HG03025 (cell line): ENCODE measurements around the gene PIK3C3.

Source experiments
- ATAC-seq: cut with Tn5 transposase; IDR thresholded peaks from one replicate; pipeline ENCODE4 v1.9.1; 2021; ENCODE audit warnings: mild to moderate bottlenecking, moderate library complexity; ENCODE audit not compliant: unreplicated experiment, low FRiP score

The PIK3C3 gene

DNA sequence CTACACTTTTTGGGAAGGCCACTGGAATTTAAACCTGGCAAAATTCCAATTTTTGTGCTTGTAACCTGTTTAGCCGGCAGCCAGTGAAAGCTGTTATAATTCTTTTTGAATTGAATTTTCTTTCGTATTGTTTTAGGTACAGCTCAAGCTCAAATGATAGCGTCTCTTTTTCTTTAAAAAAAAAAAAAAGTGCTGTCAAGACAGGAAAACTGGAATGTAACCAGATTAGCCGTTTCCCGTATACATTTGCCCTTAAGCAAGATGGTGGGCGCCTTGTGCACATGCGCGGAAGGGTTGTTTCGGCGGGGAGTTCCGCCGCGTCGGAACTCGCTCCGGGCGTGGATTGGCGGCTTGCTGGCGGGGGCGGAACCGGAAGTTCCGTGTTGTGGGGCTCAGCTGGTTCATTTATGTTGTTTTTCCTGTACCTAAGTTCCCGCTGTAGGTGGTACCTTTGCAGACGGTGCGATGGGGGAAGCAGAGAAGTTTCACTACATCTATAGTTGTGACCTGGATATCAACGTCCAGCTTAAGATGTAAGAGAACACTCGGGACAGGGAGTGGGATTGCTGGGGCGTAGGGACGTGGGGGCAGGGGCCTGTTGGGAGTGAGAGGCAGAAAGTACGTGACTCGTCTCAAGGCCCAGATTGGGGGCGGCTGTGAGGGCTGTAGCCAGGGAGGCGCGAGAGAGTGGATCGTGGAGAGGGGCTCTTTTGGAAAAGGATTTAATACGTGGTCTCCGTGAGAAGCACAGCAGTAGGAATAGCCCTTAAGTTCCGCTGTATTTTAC lies at the start of gene PIK3C3:
Gene PIK3C3, plus strand, starts transcription at position 408 of the 787 bp plus-strand sequence. Its CDS starts 58 bp downstream, at position 466.
- ATAC-seq = peak; percentile 98

DNA sequence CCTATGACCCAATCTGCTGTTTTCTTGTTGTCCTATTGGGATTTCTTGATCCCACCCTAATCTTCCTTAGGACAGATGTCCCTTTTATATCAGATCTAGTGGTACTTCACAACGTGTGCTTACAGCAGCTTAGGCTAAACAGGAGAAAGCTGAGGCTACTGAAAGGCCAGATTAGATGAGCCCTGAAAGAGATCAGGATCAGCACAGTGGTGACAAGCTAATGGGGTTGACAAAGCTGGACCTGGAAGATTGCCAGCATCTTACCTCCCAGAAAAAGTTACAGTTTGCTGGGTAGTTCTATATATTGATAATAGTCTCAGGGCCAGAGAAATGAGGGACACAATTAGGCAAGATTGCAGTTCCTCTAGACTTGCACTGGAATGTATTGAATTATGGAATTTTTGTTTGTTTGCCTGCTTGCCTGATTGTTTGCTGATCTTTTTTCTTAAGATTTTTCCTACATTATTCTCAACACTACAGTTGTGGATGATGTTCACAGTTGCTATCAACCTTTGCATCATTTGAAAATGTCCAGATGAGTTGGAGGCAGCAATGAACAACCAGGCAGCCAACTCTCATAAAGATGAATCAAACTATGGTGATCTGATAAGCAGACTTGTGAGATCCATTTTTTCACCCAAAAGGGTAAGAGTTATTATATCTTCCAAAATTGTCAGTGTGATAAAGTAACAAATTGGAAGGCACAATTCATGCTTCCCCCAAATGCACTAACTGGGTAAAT lies 49.1 kb upstream of the PIK3C3 start:
- no peak for ATAC-seq

DNA sequence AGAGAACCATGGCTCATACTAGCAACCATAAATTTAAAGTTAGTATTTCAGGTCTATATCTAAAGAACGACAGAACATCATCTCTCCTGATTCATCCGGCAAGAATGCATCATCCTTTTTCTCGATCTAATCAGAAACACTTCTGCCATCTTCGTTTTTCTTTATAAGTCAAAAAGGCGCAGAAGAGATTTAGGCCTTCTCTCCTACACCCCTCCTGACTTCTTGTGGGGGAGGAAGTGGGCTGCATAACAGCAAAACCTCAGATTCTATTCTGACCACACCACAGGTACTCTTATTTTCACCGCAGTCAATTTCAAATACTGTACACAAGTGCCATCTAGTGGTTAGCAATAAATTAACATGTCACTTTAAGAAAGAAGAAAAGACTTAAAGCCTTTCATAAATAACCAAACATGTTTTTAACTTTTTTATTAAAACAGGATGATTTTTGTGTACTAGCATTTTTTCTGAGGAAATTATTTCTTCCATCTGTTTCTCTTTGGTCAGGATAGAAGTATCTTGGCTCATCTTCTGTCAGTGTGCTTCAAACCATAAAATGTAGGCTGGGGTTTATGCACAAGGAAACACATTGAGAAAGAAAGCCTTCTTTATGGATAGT lies 48.4 kb upstream of the PIK3C3 start:
- peak; percentile 89 for ATAC-seq

DNA sequence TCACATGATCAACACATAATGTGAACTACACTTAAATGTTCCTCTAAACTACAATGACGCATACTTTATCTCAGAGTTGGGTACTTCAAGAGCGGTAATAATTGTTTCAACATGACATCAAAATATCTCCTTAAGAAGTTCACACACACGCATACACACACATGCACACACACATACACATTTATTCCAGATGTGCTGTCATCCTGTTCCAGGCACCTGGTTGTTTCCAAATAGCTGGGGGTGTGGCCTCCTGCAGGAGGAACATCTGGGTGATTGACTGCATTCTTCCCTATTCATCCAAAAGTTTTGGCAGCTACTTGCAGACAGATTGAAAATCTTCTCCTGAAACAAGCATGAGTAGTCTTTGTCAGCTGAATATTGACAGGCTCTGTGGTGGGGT lies 37.9 kb upstream of the PIK3C3 start:
- ATAC-seq = no peak

DNA sequence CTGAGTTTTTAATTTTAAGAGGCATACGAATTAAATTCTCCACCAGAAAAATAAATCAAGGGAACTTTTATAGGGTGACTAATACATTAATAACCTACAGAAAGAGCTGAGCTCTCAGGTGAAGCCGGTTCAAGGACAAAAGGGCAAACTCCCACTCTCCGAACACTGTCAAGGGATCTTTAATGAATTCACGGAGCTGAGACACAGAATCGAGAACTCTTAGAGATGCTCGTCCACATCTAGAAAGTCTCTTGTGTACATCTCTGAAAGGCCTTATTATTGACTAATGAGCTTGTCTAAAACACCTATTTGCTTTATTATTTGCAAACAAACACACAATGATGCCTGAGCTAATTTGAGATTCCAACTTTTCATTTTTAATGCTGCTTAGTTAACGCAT lies 33.3 kb upstream of the PIK3C3 start:
- no peak for ATAC-seq

DNA sequence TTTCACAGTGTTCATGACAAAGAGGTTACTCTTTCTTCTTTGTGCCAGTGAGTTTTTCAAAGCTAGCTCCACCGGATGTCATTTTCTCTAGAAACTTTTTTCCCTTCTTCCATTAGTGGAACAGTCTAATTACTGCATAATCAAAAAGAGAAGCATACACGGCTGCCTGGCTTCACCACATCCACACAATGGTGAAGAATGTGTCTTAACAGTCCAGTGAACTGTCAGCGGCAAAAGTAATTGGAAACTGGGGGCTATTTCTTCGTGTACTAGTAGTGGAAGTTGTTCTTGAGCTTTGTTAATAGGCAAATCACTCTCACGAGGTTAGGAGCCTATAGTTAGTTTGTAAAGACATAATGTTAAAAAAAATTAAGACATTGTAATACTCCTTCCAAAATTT lies 32.9 kb upstream of the PIK3C3 start:
- ATAC-seq = no peak

DNA sequence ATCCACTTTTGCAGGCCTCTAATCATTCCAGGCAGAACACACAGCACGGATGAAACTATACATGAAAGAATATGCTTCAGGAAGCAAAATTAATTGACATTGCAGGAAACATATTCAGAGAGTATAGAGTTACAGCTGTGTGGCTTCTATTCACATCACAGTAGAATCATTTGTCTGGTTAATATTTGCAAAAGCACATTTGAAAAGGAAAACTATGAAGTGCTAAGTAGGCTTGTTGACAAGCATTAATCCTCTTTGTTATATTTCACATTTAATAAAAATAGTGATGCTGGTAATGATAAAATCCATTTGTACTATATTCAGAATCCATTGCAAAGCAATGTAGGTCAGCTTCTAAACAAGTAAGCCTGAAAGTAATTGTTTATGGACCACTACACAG lies 32.2 kb upstream of the PIK3C3 start:
- no peak for ATAC-seq

DNA sequence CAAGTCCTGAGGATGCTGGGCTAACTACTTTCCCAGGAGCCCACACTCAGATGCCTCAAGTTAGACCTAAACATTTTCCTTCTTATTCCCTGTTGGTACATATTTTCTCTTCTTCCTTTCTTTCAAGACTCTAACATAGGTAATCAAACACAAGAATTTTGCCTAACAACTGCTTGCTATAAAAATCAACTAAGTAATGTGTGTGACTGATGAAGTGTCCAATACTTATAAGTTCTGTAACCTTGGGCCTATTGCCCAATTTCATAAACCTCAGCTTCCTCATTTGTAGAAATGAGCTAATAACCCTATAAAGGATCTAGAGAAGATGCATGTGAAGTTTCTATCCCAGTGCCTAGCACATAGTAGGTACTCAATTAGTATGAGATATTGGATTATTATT lies 31.6 kb upstream of the PIK3C3 start:
- ATAC-seq = no peak

DNA sequence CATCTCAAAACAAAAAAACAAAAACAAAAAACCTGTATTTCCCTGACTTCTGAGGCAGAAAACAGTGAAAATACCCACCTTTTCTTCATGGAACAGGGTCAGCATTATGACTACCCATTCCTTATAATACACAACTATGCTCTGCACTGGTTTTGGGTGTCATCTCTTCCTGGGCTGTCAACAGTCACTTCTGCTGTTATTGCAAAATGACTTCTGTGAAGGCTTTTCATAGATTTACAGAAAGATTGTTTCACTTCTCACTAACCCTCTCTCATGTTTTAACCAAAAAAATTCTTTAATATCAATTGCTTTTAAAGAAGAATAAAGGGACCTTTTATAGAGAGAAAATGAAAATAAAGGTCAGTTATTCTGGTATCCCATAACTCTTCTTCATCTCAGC lies 26.5 kb upstream of the PIK3C3 start:
- ATAC-seq = no peak

DNA sequence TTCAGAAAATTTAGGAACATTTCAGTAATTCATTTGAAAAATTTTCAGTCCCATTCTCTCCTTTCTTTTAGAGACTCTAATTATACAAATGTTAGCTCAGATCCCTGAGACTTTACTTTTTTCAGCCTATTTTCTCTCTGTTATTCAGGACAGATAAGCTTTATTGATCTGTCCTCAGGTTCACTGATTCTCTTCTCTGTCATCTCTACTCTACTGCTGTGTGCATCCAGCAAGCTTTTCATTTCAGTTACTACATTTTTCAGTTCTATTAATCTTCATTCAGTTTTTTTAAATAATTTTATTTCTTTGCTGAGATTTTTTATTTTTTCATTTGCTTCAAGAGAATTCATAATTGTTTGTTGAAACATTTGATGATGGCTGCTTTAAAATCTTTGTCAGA lies 22.1 kb upstream of the PIK3C3 start:
- no peak for ATAC-seq

DNA sequence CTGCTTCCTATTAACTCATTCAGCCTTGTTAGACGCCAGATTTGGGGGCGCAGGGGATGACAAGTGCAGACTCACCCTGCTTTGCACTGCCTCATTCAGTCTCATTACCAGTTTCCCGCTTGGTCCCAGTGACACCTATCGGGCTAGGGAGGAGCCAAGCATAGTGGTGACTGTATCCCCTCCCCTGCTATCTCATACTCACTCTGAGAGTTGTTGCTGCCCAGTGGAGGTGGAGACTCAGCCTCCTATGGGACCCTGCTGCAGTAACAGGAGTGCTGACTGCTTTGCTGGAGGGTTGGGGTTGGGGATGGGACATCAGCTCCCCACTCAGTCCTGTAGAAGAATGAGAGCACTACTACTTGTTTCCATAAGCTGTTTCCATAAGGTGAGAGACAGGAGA lies 21.3 kb upstream of the PIK3C3 start:
- ATAC-seq = no peak

DNA sequence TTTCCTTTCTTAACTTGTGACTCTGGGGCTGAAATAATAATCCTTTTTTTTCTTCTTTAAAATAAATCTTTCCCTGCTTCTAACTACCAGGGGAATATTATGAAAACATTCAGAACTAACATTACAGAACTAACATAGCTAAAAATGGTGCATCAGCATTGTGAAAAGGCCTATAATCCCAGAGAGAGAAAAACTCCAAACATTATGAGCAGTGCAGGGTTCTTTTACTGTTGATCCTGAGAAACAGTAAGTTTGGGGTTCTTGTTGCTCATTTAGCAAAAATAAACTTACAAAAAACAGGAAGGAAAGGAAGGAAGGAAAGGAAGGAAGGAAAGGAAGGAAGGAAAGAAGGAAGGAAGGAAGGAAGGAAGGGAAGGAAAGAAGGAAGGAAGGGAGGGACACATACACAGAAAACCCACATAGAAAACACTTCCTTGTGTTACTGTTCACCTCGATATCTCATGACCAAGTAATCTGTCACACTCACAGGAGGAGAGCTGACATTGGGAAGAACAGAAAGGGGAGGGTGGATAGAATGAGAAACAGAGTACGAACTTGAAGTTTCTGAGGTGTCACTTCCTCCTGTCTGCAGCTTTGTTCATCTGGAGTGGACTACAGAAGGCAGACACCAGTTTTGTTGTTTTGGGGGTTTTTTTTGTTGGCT lies 18.4 kb upstream of the PIK3C3 start:
- peak; percentile 63 for ATAC-seq

DNA sequence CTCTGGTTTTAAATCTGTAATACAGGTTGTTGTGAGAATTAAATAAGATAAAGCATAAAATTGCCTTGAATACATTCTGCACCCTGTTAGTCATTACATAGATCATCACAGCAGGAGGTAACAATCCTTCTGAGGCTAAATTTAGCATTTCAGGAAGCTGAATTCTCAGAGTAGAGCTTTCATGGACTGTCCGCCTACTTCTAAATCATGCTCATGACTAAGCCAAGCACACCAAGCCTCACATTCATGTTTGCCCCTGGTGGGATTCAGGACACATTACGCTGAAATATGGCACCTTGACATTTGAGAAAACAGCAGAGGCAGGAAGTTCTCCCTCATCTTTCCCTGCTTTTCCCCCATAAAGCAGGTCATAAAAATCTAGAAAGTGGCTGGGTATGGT lies 16.6 kb upstream of the PIK3C3 start:
- ATAC-seq = no peak

DNA sequence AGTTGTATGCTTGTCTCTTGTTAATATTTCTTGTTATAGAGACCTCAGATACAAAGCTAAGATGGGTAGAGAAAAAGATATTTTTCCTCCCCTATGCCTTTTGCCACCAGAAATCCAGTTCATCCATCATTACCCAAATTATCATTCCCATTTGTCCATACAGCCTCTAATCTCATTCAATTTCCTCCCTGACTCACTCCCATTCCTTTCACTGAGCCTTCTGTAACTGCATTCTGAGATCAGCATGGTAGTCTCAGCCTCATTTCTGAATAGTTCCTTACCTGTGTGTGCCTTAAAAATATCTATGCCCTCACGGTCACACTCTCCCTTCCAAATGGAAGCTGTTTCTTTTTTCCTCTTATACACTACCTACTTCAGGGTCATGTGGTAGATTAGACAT lies 15.7 kb upstream of the PIK3C3 start:
- no peak for ATAC-seq

DNA sequence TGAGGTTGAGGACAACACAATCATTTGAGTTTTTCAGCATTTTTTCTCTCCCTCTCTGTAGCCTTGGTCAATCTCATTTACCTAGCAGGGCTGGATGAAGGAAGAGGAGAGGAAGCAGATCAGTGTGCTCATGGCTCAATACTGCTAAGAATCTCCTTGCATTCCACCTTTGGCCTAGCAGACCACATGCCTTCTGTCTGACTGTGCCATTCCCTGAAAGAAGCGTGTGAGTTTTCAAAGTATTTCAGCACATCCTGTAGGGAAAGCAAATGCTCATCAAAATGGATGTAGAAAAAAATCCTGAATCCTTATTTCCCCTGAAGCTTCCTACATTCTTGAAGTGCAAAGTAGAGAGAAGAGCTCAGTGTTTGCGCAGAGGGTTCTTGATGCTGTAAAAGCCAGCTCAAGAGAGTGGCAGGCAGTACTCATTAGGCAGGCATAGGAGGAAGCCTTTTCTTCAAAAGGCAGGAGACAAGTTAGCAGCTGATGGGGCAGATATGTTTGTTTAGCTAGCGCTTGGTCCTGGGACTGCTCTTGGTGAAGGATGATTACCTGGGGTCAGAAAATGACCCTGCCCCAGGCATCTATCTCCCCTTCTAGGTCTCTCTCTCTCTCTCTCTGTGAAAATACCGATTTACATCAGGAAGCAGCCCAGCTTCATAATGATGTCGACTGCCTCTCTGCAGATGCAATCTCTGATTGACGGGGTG lies 14.4 kb upstream of the PIK3C3 start:
- ATAC-seq = no peak

DNA sequence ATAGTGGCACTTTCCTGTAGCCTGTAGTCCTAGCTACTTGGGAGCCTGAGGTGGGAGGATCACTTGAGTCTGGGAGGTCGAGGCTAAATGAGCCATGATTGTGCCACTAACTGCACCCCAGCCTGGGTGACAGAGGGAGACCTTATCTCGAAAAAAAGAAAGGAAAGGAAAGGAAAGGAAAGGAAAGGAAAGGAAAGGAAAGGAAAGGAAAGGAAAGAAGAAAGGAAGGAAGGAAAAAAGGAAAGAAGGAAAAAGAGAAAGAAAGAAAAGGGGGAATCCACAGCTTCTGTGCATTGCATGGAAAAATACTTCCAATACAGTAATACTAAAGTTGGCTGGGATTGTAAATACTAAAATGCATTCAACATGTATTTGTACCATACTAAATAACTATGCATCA lies 12.8 kb upstream of the PIK3C3 start:
- no peak for ATAC-seq

DNA sequence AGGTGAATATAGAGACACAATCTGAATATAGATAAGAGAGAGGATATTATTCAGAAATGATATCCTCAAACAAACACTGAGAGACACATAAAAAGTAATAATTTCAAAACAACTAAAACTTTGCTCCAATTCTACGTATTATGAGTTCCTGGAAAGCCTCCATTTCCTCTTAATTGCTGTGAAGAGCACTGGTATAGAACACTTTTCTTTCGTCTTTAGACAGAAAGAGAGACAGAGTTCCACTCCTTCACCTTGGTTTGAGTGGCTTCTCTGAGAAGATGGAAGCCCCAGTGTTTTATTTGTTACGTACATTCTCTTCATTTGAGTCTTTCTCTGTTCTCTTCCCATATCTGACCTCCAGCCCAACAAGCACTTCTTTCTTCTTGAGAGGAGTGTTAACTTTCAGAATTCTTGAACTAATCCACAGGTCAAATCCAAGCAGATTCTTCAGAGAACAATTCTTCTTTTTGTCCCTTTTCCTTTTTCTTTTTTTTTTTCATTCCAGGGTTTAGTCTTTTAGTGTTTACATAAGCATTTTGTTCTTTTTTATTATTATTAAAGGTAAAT lies 6.4 kb upstream of the PIK3C3 start:
- ATAC-seq = no peak

DNA sequence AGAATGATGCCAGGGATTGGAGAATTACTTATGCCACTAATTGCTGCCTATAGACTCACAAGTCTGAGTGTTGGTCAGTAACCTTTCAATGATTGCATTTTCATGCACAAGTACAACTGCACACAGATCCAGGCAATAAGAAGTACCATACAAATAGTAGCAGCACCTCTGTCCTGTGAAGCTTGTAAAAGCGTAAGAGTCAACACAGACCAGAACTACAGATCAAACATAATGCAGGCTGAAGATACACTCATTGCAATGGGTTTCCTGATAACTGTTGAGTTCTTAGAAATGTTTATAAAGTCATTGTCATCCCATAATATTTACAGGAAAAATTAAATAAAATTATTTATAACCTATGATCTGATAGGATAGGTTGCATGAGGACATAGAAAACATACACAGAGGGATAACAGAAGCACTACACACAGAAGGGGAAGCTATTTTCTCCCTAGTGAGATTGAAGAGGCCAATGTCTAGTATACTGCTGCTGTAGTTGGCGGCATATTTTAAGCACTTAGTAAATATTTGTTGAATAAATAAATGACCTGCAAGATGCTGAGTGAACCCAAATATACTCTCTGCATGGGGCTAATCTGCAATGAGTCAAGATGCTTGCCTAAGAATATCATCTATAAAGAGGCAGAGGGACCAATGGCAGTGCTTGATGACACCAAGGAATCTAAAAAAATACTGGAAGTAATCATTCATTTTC lies 5.7 kb upstream of the PIK3C3 start:
- ATAC-seq = no peak

DNA sequence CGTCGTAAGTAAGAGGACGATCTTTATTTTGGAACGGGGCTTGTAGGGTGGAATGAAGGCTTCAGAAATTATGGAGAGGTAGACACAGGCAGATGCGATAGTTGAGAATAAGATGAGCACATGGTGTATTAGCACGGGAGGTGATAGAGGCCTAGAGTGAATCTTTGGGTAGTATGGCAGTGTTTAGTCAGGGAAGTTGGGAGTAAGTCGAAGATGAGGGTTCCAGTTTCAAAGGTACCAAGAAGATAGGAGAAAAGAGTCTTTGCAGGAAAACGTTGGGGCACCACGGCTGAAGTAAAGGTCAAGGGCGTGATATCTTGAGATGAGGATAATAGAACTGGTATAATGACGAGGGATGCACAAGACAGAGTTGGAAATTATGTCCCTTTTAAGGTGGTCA lies 654 bp downstream of the PIK3C3 start:
- ATAC-seq = no peak

DNA sequence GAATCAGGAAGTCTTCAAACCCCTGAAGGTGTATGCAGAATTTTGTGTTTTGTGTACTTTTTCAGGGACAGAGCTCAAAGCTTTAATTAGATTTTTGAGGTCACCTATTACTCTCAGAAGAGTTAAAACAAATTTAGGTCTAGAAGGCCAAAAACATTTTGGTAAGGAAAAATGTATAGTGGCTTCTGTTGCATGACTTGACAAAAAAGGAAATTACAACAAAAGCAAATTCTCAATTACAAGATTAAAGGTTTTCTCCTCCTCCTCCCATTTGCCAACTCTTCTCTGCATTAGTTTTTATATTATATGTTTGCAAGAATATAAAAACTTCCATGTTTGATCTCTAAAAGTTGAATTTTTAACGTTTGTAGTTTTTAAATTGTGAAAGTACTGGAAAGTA lies 4.0 kb downstream of the PIK3C3 start:
- no peak for ATAC-seq
